DND-41 (cell line): Measurements from ENCODE around the gene TMC3.

Experiments used
- EZH2 ChIP-seq: IDR thresholded peaks from 3 replicates; pipeline ENCODE4 v1.6.1; 2012; ENCODE audit warnings: borderline replicate concordance, low read depth, mild to moderate bottlenecking, moderate library complexity, low read length, inconsistent platforms; ENCODE audit not compliant: severe bottlenecking
- TF ChIP-seq, protein P1 (sequence below): IDR thresholded peaks from 2 replicates; pipeline ENCODE4 v1.5.1; 2012; ENCODE audit warnings: borderline replicate concordance, low read length, moderate library complexity, mild to moderate bottlenecking; ENCODE audit not compliant: poor library complexity, severe bottlenecking; ENCODE audit errors: extremely low read depth

DNA sequence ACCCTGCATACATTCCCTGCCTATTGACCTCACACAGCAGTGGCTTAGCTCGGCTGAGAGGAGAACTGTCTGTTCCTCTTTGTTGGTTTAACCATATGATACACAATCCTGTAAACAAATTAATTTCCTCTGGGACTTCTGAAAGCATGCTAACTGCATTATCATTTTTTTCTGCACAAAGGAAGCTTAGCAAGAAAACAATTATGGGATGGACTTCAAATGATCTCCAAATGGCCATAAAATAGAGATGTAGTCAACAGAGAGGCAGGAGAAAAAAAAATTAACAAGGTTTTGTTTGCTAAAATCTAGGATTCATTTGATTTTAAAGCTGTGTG is 14.4 kb upstream of the TMC3 start:
- TF ChIP-seq, protein P1, sequence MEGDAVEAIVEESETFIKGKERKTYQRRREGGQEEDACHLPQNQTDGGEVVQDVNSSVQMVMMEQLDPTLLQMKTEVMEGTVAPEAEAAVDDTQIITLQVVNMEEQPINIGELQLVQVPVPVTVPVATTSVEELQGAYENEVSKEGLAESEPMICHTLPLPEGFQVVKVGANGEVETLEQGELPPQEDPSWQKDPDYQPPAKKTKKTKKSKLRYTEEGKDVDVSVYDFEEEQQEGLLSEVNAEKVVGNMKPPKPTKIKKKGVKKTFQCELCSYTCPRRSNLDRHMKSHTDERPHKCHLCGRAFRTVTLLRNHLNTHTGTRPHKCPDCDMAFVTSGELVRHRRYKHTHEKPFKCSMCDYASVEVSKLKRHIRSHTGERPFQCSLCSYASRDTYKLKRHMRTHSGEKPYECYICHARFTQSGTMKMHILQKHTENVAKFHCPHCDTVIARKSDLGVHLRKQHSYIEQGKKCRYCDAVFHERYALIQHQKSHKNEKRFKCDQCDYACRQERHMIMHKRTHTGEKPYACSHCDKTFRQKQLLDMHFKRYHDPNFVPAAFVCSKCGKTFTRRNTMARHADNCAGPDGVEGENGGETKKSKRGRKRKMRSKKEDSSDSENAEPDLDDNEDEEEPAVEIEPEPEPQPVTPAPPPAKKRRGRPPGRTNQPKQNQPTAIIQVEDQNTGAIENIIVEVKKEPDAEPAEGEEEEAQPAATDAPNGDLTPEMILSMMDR, result no peak
- no peak for TF ChIP-seq EZH2
